Skeletal muscle satellite cell (primary cell): ENCODE results near the gene MAD1L1.

Experiments used
- H3K27me3 ChIP-seq: 2 replicates; pipeline ENCODE4 v1.7.0; 2013; ENCODE audit warnings: low read length; ENCODE audit not compliant: control insufficient read depth, insufficient read depth
- H3K36me3 ChIP-seq: 2 replicates; pipeline ENCODE4 v1.7.0; 2013; ENCODE audit warnings: mild to moderate bottlenecking, control low read depth, low read length; ENCODE audit not compliant: insufficient read depth
- H3K4me1 ChIP-seq: 2 replicates; pipeline ENCODE4 v1.7.0; 2013; ENCODE audit warnings: low read length; ENCODE audit not compliant: control insufficient read depth, insufficient read depth
- H3K4me2 ChIP-seq: 2 replicates; pipeline ENCODE4 v1.7.0; 2013; ENCODE audit warnings: mild to moderate bottlenecking, low read length
- H3K4me3 ChIP-seq: 2 replicates; pipeline ENCODE4 v1.7.0; 2013; ENCODE audit warnings: low read length
- H3K9ac ChIP-seq: 2 replicates; pipeline ENCODE4 v1.7.0; 2013; ENCODE audit warnings: mild to moderate bottlenecking, low read depth, low read length, moderate library complexity
- H3K9me3 ChIP-seq: replicated peaks from 2 replicates; pipeline ENCODE4 v1.7.0; 2013; ENCODE audit warnings: mild to moderate bottlenecking, control low read depth, low read length

MAD1L1 gene

DNA sequence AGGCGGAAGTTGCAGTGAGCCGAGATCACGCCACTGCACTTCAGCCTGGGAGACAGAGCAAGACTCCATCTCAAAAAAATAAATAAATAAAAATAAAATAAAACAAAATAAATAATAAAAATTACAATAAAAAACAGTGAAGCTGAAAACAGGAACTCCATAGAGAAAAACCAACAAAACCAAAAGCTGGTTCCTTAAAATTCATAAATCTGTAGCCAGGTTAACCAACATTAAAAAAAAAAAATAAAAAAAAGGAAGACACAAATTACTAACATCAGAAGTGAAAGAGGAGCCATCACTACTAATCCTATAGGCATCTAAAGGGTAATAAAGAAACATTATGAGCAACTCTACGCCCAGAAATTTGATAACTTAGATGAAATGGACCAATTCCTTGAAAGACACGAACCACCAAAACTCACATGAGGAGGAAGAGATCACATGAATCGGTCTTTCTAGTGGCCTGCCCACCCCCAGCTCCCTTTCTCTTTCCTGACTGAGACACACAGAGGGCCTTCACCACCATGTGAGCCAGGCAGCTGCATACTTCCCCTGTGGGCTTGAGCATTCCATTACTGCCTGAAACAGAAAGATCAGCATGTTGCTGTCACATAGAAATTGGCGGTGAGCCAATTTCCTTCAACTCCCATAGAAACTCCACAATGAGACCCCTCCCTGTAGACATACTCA, 208.7 kb downstream of the MAD1L1 start:
- H3K4me2 ChIP-seq, result no peak overlapping the region
- no peak overlapping the region for H3K4me3 ChIP-seq
- peaks cover 20% of the 10 kb centered on the region for H3K4me1 ChIP-seq
- peaks cover 20% of the 10 kb centered on the region for H3K9me3 ChIP-seq
- no peaks in the 10 kb centered on the region for H3K27me3 ChIP-seq
- no peak overlapping the region for H3K9ac ChIP-seq
- peaks cover 3% of the 10 kb centered on the region for H3K36me3 ChIP-seq

DNA sequence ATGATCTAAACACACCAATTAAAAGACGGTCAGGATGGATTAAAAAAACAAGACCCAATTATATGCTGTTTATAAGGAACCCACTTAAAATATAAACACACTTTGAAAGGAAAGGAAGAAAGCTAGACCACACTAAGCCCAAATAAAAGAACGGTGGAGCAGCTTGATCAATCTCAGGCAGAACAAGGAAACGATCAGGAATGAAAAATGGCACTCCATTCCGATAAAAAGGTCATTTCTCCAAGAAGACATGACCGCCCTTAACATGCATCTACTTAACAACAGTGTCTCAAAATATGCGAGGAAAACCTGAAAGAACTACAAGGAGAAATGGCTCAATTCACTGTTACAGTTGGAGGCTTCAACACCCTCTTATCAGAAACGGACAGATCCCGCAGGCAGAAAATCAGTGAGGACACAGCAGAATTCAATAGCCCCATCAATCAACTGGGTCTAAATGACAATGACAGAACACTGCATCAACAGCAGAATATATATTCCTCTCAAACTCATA, 210.0 kb downstream of the MAD1L1 start:
- no peaks in the 10 kb centered on the region for H3K36me3 ChIP-seq
- H3K4me3 ChIP-seq, result no peak overlapping the region
- H3K27me3 ChIP-seq, result no peaks in the 10 kb centered on the region
- H3K9me3 ChIP-seq, result peaks cover 12% of the 10 kb centered on the region
- no peak overlapping the region for H3K9ac ChIP-seq
- H3K4me2 ChIP-seq, result no peak overlapping the region
- peaks cover 29% of the 10 kb centered on the region for H3K4me1 ChIP-seq

- no peak overlapping the region for H3K9ac ChIP-seq
- no peaks in the 10 kb centered on the region for H3K27me3 ChIP-seq
- H3K9me3 ChIP-seq, result peaks cover 12% of the 10 kb centered on the region
- H3K4me1 ChIP-seq, result peaks cover 29% of the 10 kb centered on the region
- H3K4me2 ChIP-seq, result no peak overlapping the region
- no peaks in the 10 kb centered on the region for H3K36me3 ChIP-seq
- no peak overlapping the region for H3K4me3 ChIP-seq
Measured at GRCh38 chr7:2022021-2022409, 210.7 kb downstream of the MAD1L1 start.

- Histone ChIP-seq H3K4me2 (peak overlapping the region; percentile 79), H3K9ac (peak overlapping the region; percentile 69), H3K36me3 (no peaks in the 10 kb centered on the region), H3K4me3 (peak overlapping the region; percentile 51), H3K27me3 (no peaks in the 10 kb centered on the region), H3K9me3 (peaks cover 5% of the 10 kb centered on the region), H3K4me1 (peaks cover 29% of the 10 kb centered on the region)
Measured at GRCh38 chr7:2019711-2020511, 212.8 kb downstream of the MAD1L1 start.

- Histone ChIP-seq H3K4me1 (peaks cover 29% of the 10 kb centered on the region), H3K9me3 (peaks cover 4% of the 10 kb centered on the region), H3K4me3 (peak overlapping the region; percentile 51), H3K9ac (peak overlapping the region; percentile 69), H3K27me3 (no peaks in the 10 kb centered on the region), H3K4me2 (peak overlapping the region; percentile 79), H3K36me3 (no peaks in the 10 kb centered on the region)
Measured at GRCh38 chr7:2019461-2019710, 213.4 kb downstream of the MAD1L1 start.

DNA sequence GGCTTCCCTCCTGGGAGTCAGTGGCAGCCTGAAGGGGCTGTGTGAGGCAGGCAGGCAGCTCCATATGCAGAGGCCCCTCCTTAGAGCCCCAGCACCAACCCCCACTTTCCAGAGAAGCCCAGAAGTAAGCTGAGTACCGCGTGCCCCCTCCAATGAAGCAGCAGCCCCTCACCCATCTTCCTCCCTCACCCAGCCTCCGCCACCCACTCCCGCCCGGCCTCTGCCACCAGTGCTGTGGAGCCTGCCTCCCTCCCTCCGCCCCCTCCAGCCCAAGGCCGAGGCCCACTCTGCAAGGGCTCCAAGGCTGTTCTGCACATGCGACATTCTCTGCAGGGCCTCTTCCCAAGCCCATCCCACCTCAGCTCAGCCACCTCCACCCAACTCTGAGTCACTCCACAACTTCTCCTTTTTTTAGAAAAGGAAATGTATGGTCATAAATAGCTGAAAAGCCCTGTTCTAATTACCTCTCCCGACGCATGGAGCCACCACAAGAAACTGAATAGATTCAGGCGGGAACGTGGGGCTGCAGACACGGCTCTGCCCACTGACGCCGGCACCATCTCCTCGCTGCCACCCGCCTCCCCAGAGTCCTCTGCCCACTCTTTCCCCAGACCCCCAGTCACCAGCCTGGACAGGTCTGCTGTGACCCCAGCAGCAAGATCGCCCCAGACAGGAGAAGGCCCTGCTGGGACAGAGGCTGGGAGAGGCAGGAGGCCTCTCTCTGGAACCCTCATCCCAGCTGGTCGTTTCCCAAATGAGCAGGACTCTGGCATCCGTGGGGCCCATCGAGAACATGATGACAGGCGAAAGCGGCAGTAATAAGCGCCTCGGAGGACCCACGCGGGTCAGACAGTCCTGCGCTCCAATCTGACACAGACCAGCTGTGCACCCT, 213.9 kb downstream of the MAD1L1 start:
- H3K27me3 ChIP-seq, result no peaks in the 10 kb centered on the region
- peak overlapping the region; percentile 79 for H3K4me2 ChIP-seq
- H3K9me3 ChIP-seq, result no peaks in the 10 kb centered on the region
- peak overlapping the region; percentile 51 for H3K4me3 ChIP-seq
- peaks cover 29% of the 10 kb centered on the region for H3K4me1 ChIP-seq
- no peaks in the 10 kb centered on the region for H3K36me3 ChIP-seq
- peak overlapping the region; percentile 69 for H3K9ac ChIP-seq

DNA sequence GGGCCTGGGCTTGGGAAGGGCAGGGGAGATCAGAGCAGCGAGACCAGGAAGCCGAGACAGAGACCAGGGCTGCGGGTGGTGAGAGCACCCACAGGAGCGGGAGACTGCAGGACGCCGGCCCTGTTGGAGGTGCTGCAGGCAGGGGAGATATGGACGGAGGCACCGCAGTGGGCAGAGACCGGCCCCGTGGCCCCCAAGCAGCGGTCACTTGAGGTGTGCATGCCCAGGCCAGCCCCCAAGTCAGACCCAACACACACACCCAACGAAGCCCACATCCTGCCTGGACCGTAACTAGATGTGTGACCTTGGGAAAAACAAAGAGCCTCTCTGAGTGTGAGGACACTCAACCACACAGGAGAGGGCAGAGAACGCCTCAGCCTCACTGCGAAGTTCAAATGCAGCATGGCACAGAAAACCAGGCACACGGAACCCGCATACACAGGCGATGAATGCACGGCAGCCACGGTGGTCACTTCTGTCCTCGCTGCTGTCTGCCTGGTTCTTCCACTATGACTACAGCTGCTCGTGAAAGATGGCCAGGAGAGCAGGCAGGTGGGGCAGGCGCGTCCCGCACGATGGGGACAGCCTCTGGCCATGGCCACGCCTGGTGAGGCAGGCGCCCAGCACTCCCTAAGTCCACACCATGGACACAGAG, 214.7 kb downstream of the MAD1L1 start:
- H3K4me2 ChIP-seq, result no peak overlapping the region
- H3K4me3 ChIP-seq, result no peak overlapping the region
- H3K4me1 ChIP-seq, result peaks cover 29% of the 10 kb centered on the region
- H3K36me3 ChIP-seq, result no peaks in the 10 kb centered on the region
- no peaks in the 10 kb centered on the region for H3K27me3 ChIP-seq
- H3K9ac ChIP-seq, result no peak overlapping the region
- H3K9me3 ChIP-seq, result no peaks in the 10 kb centered on the region

DNA sequence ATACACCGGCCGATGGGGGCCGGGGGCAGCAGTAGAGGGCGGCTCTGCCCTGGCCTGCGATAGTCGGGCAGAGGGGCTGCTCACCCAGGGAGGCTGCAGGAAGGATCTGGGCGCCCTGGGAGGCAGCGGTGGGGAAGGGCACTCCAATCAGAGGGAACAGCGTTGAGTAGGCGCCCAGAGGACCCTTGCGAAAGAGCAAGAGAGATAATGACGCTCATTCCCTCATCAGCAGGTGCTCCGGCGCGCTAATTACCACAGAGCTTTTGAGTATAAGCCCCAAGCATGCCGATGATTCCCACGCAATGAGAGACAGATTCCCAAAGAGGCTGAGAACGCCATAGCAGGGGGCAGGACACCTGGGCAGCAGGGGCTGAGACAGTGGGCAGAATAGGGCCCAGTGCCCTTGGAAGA, 215.3 kb downstream of the MAD1L1 start:
- Histone ChIP-seq H3K4me3 (no peak overlapping the region), H3K27me3 (no peaks in the 10 kb centered on the region), H3K9me3 (no peaks in the 10 kb centered on the region), H3K9ac (no peak overlapping the region), H3K36me3 (no peaks in the 10 kb centered on the region), H3K4me2 (no peak overlapping the region), H3K4me1 (peaks cover 29% of the 10 kb centered on the region)

DNA sequence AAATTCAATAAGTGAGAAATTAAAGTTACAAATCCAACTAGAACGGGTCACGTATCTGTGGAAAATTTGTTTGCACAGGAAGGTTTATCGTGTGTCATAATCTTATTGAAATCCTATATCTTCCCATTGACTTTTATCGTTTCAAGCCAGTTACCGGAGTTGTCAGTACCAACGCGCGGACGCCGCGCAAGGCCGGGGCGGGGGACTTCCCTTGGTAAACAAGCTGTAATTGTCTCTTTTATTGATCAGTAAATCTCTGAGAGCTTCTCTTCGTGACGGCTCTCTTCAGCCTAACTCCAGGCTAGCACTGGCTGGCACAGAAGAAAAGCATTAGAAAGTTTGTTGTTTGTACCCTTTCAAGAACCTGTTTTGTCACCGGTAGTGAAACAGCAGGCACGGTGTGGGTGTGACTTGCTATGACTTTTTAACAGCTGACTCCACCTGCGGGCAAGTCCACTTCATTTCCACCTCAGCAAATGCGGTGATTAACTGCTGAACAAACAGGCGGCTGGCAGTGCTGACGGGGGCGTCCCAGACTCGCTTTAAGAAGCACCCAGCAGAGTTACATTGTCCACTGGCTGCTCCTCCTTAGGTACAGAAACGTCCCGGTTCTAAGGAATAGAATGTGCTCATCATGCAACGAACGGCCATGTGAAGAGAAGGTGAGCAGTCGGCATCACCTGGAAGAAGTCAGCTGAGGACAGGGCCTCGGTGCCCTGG, 215.8 kb downstream of the MAD1L1 start:
- H3K36me3 ChIP-seq, result no peaks in the 10 kb centered on the region

DNA sequence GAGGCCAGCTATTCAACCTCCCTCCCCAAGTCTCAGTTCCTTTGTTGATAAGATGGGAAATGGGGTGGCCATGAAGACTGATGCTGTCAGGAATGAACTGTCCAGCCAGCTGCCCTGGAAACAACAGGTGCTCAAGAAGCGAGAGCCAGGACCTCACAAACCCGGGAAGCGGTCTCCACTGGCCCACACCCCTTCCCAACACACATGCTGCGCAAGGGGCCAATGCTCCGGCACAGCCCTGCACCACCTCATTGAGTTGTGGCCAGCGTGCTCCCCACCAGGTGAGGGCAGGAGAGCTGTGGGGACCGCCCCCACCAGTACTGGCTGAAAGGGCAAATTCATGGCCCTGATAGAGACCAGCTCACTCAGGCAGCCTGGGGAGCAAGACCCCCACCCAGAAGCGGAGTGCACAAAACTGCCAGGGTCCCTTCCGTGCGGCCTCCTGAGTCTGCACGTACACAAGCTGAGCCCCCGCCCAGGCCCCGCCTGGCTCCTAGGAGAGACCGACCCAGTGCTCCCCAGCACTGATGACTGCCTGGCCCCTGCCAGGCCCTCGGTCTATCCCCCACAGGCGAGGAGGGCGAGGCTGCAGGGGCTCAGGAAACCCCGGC, 216.6 kb downstream of the MAD1L1 start:
- Histone ChIP-seq H3K9ac (no peak overlapping the region), H3K4me3 (no peak overlapping the region), H3K36me3 (no peaks in the 10 kb centered on the region), H3K4me2 (no peak overlapping the region), H3K9me3 (no peaks in the 10 kb centered on the region), H3K27me3 (no peaks in the 10 kb centered on the region), H3K4me1 (peaks cover 29% of the 10 kb centered on the region)

More for the DNA sequence above, 215.8 kb downstream of the MAD1L1 start:
- H3K4me3 ChIP-seq, result no peak overlapping the region
- no peak overlapping the region for H3K9ac ChIP-seq
- peaks cover 29% of the 10 kb centered on the region for H3K4me1 ChIP-seq
- no peaks in the 10 kb centered on the region for H3K9me3 ChIP-seq
- no peak overlapping the region for H3K4me2 ChIP-seq
- H3K27me3 ChIP-seq, result no peaks in the 10 kb centered on the region
